NCI-H82 (cell line): ENCODE data around the gene MID1.
A peak's percentile ranks its signal among the peaks of the same experiment; 100 is the strongest.

Experiments used
- DNase-seq: peaks from one replicate; lab custom pipeline; 2025; lab: John Stamatoyannopoulos, UW

The MID1 gene

DNA sequence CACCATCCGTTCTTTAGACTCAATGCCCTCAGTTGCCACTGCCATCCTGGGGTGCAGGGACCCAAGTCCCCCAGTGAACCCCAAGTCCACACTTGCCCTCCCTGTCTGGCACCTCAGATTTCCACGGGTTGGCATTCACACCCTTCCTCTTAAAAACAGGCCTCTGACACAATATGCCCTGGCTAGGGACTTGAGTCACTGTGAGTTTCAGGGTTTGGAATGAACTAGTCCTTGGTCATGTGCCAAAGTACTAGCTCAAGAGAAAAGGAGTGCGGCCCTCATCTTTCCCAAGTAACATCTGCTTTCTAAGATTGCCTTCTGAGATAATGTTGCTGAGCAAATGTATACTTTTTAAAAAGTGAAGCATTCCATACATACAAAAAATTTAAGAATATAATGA is 134.0 kb downstream of the MID1 start:
- no peak for DNase-seq

DNA sequence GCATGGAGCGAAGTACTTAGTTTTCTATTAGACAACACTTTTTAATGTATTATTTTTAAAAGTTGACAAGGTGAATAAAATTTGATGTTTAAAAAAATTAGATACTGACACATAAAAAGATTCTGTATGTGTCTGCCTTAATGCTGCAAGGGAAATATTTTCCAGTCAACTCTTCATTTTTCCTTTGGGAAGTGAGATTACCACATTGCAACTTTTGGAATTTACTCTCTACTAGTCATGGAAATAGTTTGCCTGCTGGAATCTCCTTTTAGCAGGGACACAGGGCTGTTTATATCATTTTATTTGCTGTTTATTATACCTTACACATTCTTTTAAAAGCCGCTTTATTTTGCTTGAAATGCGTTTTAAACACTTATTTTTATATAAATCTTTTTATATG is 135.1 kb downstream of the MID1 start:
- no peak for DNase-seq

DNA sequence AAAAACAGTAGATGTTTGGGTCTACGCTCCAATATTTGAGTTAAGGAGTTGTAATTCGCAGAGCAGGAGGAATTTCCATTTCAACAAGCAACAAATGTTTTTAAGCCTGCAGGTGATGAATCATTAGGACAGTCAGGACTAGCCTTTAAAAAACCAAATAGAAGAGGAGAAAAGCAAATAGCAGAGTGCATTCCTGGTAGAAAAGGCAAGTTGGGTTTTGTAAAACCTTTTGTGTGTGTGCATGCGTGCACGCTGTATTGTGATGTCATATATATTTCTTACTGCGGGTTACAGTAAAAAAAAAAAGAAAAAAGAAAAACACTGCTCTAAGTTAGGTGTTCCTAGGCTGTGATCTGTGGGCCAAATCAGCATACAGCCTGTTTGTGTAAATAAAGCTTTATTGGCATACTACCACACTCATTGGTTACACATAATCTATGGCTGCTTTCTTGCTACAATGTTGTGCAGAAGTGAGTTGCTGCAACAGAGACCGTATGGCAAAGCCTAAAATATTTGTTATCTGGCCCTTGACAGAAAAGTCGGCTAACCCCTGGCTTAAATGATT is 135.6 kb downstream of the MID1 start:
- DNase-seq = no peak

DNA sequence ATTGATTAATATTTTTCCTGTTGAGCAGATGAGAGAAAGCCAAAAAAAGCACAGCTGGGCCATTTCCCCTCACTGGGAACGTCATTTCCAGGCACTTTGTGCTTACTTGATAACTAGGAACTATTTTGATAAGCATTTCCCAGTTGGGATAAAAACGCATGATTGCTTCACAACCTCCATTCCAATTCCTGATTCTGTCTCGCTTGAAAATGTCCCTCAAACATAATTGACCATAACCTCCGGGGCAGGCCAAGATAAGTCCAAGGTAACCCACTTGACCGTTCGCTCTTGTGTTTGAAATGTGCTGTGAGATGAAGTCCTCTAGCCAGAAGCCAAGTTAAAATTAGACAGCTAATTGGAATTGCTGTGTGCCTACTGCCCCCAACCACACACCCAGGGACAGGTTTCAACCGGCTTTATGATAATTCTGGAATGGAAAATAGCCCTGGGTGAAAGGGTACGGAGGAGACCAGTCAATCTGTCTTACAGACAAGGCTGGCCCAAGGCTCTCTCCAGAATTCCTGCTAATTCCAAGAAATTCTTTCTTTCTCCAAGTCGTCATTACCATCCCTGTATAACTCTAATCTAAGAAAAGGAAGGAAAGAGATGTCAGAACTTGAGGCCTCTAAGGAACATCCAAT is 137.1 kb downstream of the MID1 start:
- DNase-seq = no peak

DNA sequence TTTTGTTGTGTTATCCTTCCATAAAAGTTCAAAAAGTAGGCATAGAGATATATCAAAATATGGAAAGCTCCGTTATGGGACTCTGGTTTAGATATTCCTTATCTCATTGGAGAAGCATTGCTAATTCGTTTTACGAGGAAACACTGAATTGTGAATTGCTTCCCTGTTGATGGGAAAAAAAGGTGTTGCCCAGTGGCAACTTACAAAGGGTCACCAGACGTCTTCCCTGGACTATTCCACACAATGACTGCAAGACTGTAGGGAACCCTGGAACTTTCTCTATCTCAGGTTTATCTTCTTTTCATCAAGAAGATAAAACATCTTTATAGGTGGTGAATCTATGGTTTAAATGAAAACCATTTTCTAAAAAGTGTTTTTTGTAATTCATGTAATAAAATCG is 137.7 kb downstream of the MID1 start:
- no peak for DNase-seq

DNA sequence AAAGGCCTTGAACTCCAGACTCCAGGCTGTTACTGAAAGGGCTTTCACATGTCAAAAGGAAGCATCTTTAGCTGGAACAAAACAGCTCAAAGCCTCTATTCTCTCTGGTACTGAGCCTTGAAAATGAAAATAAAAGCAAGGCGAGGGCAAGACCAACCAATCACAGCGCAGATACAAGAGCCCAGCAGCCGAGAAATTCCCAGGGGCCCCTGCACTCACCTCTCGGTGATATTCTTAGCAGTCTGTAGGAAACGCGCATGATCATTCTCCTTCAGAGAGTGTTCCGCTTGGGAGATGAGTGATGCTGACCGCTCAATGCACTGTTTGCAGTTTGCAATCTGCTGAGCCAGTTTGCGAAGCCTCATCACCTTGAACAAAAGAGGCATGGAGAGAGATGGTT is 138.1 kb downstream of the MID1 start:
- no peak for DNase-seq

DNA sequence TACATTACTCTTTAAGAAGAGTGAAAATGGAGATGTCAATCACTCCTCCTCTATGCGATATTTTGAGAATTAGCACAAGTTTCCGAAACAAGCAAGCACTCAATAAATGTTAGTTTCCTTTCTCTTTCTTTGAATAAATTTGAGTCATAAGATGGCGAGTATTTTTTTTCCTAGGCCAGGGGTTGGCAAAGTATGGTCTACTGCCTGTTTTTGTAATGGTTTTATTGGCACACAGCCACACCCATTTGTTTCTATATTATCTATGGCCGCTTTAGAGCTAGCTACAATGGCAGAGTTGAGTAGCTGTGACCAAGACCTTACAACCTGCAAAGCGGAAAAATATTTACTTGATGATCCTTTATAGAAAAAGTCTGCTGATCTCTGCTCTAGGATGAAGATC is 139.5 kb downstream of the MID1 start:
- no peak for DNase-seq

DNA sequence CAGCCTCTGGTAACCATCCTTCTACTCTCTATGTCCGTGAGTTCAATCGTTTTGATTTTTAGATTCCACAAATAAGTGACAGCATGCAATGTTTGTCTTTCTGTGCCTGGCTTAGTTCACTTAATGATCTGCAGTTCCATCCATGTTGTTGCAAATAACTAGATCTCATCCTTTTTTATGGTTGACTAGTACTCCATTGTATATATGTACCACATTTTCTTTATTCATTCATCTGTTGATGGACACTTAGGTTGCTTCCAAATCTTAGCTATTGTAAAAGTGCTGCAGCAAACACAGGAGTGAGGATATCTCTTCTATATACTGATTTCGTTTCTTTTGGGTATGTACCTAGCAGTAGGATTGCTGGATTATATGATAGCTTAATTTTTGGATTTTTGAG is 140.9 kb downstream of the MID1 start:
- no peak for DNase-seq

DNA sequence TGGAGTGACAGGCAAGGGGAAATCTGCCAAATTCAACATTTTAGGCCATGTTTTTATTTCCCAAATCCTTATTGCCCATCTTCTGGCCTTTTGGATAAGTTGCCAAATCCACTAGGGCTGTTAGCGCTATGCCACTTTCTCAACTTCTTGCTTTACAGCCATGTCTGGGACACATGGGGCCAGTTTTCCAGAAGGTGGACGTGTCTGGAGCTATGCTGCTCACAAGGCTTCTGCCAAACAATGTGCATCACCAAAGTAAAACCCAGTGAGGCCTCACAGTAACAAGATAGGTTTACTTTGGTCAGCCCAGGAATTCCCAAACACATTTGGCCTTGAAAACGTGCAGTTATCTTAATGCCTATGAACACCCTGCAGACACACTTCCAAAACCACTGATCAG is 142.9 kb downstream of the MID1 start:
- no peak for DNase-seq

DNA sequence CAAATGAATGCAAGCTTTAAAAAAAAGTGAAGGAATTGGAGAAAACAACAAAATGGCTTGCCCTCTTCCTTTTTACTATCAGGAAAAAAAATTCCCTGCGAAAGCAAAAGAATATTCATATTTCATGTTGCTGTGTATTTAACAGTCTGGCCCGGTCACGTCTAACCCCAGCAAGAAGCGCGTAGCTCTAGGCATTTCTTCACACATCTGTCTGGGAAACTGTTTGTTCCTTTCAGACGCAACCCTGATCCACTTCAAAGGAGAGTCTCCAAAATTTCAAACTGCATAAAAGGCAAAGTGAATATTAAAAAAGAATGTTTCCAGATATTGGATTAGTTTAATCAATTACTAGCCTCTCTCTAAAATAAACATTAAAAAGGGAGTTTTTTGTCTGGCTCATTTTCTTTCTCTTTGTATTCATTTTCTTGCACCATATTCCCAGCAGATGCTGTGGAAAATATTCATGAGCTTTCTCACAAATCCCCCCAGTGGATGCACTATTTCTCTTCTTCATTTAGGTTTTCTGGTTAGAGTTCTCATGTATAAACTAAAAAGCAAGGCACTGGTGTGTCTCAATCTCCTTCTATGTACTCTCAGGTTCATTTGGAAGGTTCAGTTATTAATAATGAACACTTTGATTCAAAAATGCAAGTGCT is 145.3 kb downstream of the MID1 start:
- DNase-seq = no peak

DNA sequence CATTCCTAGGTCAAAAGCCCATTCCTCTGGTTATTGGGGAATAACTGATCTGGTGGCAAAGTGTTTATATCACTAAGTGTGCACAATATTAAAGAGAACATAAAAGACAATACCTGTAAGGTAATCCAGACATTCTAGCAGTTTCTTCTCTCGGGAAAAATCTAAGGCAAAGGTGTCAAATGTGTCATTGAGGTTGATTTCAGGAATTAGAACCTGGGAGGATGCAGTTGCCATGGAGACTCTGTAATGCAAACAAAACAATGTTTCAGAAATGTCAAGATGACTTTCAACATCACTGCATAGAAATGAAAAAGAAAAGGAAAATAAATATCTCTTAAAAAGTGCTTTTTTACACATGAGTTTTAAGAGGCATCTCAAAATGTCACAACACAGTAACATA is 145.9 kb downstream of the MID1 start:
- no peak for DNase-seq

DNA sequence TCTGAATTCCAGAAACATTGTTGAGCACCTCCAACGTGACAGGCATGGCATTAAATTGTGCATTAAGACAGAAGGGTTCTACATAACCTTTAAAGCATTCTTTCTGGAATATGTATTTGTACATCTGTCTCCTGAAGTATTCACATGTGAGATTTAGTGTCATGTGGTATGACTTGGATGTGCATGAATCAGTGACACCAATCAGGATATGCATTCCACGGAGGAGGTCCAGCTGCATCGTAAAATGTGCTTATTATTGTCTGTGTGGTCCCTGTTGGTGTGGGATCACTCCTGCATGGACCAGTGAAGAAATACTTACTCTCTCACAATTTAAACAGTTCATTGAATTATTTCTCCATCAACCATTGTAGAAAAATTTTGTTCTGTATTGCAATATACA is 149.0 kb downstream of the MID1 start:
- no peak for DNase-seq

DNA sequence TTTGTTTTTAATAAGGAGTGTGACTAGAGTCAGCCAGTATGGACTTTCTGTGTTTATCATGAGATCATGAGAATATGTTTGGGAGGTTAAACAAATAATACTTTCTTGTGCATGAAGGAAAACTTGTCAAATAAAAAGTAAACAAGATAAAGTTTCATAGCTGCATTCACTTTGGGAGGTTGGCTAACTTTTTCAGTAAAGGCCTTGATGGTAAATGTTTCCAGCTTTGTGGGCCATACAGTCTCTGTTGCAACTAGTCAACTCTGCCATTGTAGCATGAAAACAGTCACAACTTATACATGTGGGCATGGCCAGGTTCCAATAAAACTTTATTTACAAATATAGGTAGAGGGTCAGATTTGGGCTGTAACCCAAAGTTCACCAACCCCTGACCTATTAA is 150.4 kb downstream of the MID1 start:
- DNase-seq = no peak

DNA sequence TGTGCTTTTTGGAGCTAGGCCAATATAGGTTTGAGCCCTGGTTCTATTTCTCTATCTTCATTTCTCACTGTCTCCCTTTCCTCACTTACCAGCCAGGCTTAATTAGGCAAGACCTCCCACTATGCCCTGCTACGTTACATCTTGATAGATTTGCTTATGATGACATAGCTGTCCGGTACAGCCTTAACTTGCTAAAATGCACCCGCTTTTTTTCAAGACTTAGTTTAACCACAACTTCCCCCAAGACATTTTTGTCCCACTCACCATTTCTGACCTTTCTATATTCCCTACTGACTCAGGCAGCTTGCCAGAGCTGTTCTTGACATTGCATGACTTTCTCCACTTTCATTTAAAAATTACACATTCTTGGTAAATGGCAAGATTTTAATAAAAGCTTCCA is 152.6 kb downstream of the MID1 start:
- DNase-seq = no peak

DNA sequence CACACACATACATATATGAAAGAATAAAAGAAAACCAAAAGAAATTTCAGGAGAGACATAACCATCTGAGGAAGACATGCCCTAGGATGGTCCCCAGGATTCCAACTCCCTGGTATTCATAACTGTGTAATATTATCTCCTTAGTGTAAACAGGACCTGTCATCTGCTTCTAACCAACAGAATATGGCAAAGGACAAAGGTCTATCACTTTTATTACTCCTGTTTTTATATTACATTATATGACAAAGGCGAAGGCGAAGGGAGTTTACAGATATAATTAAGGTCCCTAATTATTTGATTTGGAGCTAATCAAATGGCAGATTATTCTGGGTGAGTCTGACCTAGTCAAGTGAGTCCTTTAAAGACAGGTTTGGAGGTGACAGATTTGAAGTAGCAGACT is 155.1 kb downstream of the MID1 start:
- no peak for DNase-seq

DNA sequence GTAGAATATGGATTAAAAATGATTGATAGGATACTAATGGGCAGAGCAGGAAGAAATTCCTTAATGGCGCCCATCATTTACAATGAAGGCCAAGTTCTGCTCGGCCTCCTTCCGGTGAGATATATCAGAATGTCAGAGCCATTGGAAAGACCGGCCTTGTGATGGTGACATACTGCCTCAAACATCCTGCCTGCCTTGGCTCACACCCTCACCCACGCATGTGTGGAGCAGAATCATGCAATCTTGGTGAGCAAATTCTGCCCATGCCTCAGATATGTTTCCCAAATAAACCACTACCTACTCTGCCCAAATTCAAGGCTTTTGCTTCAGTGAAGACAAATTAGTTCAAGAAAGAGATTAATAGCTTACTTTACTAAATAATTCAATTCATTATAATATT is 163.3 kb downstream of the MID1 start:
- no peak for DNase-seq

DNA sequence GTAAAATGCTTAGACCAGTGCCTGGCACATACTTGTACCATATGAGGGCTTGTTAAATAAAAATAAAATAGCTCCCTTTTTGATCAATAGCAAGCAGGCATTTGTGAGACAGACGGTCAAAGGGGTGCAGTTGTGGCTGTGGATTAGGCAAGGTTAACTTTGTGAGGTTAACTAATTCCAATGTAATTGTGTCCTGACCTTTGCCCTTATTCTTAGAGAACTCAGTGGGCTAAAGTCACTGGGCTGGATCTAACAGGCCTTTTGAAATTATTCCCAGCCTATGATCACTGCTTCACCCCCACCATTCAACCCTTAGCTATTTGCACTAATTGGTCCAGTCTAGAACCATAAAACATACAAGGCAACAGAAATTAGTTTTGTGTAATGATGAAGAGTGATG is 166.4 kb downstream of the MID1 start:
- DNase-seq = no peak

DNA sequence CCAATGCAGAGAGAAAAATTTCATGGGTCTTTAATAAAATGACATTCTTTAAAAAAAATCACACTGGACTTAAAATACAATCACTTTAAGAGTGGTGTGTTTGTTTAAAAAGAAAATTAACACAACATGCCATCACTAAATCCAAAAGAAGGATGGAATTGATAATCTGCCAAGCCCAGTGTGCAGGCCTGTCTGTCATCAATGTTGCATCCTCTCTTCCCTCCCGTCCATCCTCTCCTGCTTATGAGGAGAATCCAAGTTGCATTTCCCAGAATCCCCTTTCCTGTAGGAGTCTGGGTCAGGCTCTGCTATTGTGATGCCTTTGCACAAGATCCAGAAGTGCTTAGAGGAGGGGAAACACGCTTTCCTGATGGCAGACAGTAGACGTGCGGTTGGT is 169.4 kb downstream of the MID1 start:
- no peak for DNase-seq

DNA sequence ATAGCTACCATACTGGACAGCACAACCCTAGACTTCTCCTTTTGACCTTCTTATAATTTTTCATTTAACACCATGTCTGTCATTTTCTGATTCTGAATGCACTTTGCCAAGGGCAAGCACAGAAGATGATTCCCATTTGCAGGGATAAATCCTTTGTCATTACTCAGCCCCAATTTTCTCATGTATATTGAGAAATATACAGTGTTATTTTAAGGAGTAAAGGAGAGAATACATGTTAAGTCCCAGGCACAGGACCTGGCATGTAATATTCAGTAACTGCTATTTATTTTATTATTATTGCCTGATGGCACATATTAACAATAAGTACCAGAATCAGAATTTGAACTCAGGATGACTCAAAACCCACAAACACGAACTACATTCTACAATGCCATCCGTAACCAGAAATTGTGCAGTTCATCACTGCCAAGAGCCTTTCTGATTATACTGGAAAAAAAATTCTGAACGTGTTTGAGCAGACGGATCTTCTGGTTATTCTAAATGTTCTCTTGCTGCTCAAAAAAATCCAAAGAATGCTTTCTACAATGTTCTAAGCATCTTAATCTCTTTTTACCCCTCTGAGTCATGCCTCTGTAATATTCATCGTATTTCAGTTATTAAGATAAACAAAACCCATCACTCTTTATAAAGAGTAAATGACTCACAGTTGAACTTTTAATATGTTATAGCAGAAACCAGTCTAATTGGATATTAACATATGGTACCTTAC is 170.0 kb downstream of the MID1 start:
- no peak for DNase-seq

DNA sequence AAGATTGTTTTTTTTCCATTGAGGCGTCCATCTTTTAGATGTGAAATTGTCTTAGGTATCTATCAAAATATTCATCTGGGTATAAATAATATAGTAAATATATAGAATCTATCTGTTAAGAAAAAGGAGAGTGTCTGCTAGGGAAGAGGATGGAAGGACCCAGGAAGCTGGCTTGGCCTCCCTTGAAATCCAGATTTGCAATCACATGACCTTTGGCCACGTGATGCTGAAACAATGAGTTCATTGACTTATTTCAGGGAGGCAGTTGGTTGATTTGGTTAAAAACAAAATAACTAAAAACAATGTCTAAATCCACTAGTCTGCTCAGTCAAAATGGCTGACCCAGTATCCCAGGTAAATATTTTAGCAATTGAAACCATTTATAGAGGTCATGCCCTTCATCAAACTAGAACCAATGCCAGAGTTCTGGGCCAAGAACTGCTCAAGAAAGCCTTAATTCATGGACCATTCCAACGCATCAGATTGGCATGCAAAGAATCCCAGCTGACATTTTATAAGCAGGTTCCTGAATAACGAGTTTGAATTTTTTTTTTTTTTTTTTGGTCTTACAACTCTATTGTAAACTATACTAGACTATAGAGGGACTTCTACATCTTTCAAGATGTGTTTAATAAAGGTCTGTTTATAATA is 172.7 kb downstream of the MID1 start:
- no peak for DNase-seq

DNA sequence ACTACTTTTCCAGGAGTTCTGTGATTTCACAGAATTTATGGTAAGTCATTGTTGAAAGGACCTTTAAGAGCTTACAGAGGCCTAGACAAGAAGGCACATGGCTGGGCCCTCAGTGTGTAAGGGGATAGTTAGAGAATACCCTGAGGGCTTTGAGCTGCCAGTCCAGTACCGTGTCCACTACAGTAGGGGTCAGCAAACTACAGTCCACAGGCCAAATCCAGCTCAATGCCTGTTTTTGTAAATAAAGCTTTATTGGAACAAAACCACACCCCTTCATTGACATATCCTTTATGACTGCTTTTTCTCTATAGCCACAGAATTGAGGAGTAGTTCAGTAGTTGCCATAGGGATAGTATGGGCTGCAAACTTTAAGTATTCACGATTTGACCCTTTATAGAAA is 176.2 kb downstream of the MID1 start:
- DNase-seq = peak; percentile 2

DNA sequence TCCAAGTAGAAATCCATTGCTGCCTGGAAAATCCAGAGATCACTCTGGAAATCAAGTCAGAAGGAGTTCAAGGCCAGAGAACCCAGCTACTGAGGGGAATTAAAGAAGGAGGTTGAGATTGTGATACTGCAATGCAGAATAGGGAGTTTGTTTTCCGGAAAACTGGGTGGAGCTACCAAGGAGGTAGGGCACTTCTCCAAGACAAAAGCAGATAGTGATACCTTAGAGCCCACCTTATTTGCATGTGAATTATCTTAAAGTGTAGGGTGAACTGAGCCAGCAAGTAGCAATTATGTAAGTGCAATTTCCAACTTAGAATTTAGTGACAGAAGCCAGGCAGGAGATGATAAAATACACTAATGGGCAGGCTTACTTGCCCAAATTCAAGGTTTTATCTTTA is 178.9 kb downstream of the MID1 start:
- no peak for DNase-seq
